AG04450 (cell line): Measurements from ENCODE around the gene CPE. TPM values are rescaled to one million over a fixed set of nuclear protein-coding genes. Genes with fewer than 3 reads are reported as not detected.

Source experiments
- CTCF ChIA-PET: fragments of 300-600, 350-600 bp; formaldehyde crosslinking; extraction: SDS; loops from one replicate; lab custom pipeline; 2022; ENCODE audit warnings: antibody characterized with exemption, inconsistent platforms; lab: Charles Lee
- POLR2A ChIA-PET: fragments of 350-600 bp; formaldehyde crosslinking; extraction: SDS; loops from one replicate; lab custom pipeline; 2021; ENCODE audit warnings: antibody characterized with exemption, inconsistent platforms; lab: Yijun Ruan, JAX
- DNase-seq: peaks from one replicate; pipeline ENCODE4 v3.0.0-alpha.2; 2011; ENCODE audit warnings: low read depth, low spot score
- H3K27ac ChIP-seq: one replicate; pipeline ENCODE4 v1.5.1; 2012; ENCODE audit warnings: low read depth, low read length, control low read depth
- H3K27me3 ChIP-seq: one replicate; pipeline ENCODE4 v1.6.0; 2012; ENCODE audit warnings: low read length; ENCODE audit not compliant: control insufficient read depth, insufficient read depth
- H3K4me3 ChIP-seq: 2 replicates; pipeline ENCODE4 v1.5.1; 2011; ENCODE audit warnings: mild to moderate bottlenecking, low read depth, low read length, control low read depth
- H3K9me3 ChIP-seq: 2 replicates; pipeline ENCODE4 v1.5.1; 2012; ENCODE audit warnings: low read length; ENCODE audit not compliant: control insufficient read depth, insufficient read depth
- polyA plus RNA-seq: library from polyadenylated mRNA; depleted of rRNA; stranded (reverse); fragments of >200 nt; gene quantifications from 2 replicates; pipeline ENCODE4 v1.2.3, GENCODE V29; 2011
- TF ChIP-seq, protein P1 (sequence below): IDR thresholded peaks from 2 replicates; pipeline ENCODE4 v1.5.1; 2011; ENCODE audit warnings: low read depth, low read length, control low read depth, inconsistent platforms

CPE gene
- polyA plus RNA-seq, 1 experiment: 11.8 TPM

- CTCF ChIA-PET: no interaction called here
- TF ChIP-seq, protein P1, sequence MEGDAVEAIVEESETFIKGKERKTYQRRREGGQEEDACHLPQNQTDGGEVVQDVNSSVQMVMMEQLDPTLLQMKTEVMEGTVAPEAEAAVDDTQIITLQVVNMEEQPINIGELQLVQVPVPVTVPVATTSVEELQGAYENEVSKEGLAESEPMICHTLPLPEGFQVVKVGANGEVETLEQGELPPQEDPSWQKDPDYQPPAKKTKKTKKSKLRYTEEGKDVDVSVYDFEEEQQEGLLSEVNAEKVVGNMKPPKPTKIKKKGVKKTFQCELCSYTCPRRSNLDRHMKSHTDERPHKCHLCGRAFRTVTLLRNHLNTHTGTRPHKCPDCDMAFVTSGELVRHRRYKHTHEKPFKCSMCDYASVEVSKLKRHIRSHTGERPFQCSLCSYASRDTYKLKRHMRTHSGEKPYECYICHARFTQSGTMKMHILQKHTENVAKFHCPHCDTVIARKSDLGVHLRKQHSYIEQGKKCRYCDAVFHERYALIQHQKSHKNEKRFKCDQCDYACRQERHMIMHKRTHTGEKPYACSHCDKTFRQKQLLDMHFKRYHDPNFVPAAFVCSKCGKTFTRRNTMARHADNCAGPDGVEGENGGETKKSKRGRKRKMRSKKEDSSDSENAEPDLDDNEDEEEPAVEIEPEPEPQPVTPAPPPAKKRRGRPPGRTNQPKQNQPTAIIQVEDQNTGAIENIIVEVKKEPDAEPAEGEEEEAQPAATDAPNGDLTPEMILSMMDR: no peak
- no peak overlapping the region for H3K4me3 ChIP-seq
- H3K9me3 ChIP-seq: no peaks in the 10 kb centered on the region
- H3K27me3 ChIP-seq: no peaks in the 10 kb centered on the region
- no peak overlapping the region for H3K27ac ChIP-seq
- POLR2A ChIA-PET: no interaction called here
- DNase-seq: no peak
Measured at GRCh38 chr4:165404080-165404479, 25.3 kb downstream of the CPE start.

DNA sequence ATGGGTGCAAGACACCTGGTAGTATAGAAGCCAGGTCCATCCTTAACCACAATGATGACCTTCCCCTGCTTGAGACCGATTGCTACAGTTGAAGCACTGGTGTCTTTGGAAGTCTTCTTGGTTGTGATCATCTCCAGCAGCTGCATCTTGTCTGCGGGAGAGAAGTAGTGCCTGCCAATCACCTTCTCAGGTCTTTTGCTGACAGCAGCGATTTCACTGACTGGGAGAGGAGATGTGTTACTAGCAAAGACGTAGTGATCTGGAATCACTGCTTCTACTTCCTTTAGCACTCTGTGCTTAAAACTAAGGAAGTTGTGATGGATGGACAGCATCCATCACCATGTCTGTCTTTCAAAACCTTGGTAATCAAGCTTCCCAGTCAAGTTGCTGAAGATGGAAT, 25.9 kb downstream of the CPE start:
- Histone ChIP-seq H3K4me3 (no peak overlapping the region), H3K27ac (no peak overlapping the region), H3K27me3 (no peaks in the 10 kb centered on the region), H3K9me3 (no peaks in the 10 kb centered on the region)
- POLR2A ChIA-PET: no interaction called here
- no peak for DNase-seq
- TF ChIP-seq, protein P1: no peak
- CTCF ChIA-PET: no interaction called here

GRCh38 chr4:165410214-165410613, 31.4 kb downstream of the CPE start:
- POLR2A ChIA-PET: no interaction called here
- Histone ChIP-seq H3K4me3 (no peak overlapping the region), H3K27me3 (no peaks in the 10 kb centered on the region), H3K27ac (no peak overlapping the region), H3K9me3 (no peaks in the 10 kb centered on the region)
- DNase-seq: no peak
- TF ChIP-seq, protein P1: no peak
- CTCF ChIA-PET: interaction anchor here (0.7 kb wide), 1 partner anchor 280 kb away, joined by 3 read pairs; no protein-coding TSS in a partner anchor

DNA sequence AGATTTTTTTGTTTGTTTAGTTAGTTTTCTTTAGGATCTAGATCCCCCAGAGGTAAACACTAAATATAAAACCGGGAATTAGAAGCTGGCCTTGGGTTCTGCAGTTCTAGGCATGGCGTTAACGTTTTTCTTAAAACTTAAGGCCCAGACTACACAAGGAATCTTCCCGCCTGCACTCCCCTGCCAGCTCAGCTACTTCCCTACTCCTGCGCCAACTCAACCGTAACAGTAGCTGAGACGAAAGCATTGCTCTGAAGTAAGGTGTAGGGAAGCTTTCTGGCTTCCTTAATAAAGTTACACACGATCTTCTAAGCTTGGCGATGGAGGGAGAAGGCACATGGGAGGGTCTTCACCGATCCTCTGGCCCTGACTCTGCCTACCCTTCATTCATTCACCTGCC, 37.1 kb downstream of the CPE start:
- Histone ChIP-seq H3K27ac (no peak overlapping the region), H3K4me3 (no peak overlapping the region), H3K27me3 (no peaks in the 10 kb centered on the region), H3K9me3 (no peaks in the 10 kb centered on the region)
- ChIA-PET POLR2A (no interaction called here), CTCF (no interaction called here)
- no peak for DNase-seq
- TF ChIP-seq, protein P1: no peak

GRCh38 chr4:165418073-165418472, 39.3 kb downstream of the CPE start:
- TF ChIP-seq, protein P1: no peak
- ChIA-PET POLR2A (no interaction called here), CTCF (no interaction called here)
- Histone ChIP-seq H3K27ac (no peak overlapping the region), H3K9me3 (no peaks in the 10 kb centered on the region), H3K4me3 (no peak overlapping the region), H3K27me3 (no peaks in the 10 kb centered on the region)
- no peak for DNase-seq
